Epithelial cell of prostate (primary cell): ENCODE measurements around the gene LUZP1.

Source experiments
- DNase-seq: peaks from one replicate; pipeline ENCODE4 v3.0.0-alpha.2; 2011; ENCODE audit warnings: low read depth, low spot score
- H3K27ac ChIP-seq: fragments of 450-650 bp; 2 replicates; pipeline ENCODE4 v1.5.1; 2017; ENCODE audit warnings: mild to moderate bottlenecking

The LUZP1 gene

DNA sequence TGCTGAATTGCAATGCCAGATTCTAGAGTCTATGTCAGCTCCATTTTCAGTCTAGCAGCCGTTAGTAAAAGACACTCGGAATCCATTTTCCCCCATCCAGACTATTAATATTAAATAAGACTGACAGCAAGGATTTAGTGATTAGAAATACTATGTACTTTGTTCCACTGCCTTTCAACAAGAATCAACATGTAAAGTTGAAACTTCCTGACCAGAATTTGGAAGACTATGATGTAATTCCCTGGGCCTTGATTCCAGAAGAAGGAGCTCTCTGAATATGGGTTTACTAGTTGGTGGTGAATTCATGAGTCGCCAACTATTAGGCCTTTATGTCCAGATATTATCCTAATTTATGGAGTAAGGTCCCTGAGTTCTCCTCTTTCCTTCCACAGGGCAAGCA lies 124.6 kb downstream of the LUZP1 start:
- peak overlapping the region; percentile 22 for H3K27ac ChIP-seq
- peak; percentile 16 for DNase-seq

DNA sequence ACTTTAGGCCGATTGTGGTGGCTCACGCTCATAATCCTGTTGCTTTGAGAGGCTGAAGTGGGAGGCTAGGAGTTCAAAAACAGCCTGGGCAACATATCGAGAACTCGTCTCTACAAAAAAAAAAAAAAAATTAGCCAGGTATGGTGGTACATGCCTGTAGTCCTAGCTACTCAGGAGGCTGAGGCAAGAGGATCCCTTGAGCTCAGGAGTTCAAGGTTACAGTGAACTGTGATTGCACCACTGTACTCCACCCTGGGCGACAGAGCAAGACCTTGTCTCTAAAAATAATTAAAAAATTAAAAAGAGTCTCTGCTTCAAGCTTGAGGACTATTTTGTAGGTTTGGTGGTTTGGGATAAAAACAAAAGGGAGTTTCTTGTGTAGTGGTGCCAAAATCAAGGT lies 128.1 kb downstream of the LUZP1 start:
- no peak for DNase-seq
- no peak overlapping the region for H3K27ac ChIP-seq

- H3K27ac ChIP-seq = no peak overlapping the region
- DNase-seq = no peak
Measured at GRCh38 chr1:23039308-23039826, 129.3 kb downstream of the LUZP1 start.

DNA sequence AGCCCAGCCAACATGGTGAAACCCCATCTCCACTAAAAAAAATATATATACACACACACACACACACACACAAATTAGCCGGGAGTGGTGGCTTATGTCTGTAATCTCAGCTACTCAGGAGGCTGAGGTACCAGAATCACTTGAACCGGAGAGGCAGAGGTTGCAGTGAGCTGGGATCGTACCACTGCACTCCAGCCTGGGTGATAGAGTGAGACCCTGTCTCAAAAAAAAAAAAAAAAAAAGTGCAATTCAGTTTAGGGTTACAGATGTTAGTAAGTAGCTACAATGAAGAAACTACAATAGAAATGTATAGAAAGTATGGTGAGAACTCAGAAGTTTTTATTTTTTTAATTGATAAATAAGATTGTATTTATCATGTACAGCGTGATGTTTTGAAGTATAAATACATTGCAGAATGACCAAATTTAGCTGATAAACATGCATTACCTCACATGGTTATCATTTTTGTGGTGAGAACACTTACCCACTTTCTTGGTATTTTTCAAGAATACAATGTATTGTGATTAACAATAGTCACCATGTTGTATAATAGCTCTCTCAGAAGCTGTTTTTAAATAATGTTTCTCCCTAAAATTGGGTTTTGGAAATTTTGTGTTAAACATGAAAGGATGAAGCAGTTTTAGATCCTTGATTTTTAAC lies 131.4 kb downstream of the LUZP1 start:
- no peak for DNase-seq
- no peak overlapping the region for H3K27ac ChIP-seq

GRCh38 chr1:23035823-23036452 lies 132.7 kb downstream of the LUZP1 start:
- no peak for DNase-seq

More at GRCh38 chr1:23035823-23036452, 132.7 kb downstream of the LUZP1 start:
- no peak overlapping the region for H3K27ac ChIP-seq
